Measurements from ENCODE around the gene CACNA1F.

CACNA1F gene

DNA sequence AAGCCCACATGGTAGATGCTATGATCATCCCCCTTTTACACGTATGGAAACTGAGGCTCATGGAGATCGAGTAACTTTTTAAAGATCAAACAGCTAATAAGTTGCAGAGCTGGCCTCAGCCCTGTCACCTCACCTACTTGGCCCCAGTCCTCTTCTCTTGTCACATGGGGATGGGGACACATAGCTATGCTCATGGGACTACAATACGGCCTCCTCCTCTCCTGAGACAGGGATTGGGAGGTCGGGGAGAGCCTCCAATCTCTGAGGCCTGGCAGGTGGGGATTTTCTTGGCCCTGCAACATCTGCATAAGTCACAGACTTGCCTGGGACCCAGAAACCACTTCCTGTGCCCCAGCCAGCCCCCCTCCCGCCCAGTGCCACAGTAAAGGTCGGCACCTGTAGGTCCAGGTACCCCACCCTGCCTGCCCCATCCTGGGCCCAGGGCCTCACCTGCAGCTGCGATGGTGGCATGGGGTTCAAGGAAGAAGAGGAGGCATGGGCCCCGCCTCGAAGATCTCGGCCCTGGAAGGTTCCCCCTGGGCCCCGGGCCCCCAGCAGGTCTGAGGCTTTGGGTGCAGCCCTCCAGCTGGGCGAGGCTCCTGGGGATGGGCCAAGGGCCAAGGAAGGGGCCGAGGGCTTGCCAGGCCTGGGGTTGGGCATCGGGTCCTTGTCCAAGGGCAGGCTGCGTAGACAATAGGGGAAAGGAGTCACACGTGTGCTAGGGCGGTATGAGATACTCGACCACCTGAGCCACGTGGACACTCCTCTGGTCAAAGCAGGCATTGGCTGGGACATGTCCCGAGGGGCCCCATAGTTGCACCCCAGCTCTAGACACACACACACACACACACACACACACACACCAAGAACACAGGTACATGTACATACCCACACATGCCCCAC is 25.0 kb upstream of the CACNA1F start:
- no peak for DNase-seq (ENCODE audit: low spot score)

DNA sequence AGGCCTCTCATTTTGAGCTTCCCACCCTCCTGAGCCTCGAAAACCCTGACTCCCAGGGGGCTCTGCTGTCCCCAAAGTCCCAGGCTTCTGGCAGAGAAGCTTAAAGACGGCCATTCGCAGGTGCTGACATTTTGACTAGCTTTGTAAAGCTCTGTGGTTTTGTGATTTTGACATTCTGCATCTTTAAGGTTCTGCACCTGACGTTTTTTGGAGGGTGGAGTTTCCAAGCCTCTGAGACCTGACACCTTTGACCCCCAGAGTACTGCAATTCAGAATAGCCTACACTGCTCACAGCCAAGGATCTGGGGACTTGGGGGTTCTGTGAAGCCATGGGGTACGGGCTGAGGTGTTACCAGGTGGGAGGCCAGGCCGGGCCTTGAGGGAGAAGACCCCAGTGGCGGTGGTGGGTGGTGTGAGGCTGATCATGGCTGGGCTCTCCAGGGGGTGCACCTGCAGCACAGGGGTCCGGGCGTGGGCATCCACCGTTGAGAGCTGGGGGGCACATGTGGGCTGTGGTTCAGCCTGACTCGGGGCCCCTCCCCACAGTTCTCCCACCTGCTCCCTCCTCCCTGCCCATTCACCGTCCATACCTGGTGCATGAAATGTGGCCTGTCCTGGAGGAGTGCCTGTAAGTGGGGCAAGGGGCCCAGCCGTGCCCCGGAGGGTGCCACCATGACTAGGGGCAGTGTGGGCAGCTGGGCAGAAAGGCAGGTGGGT is 24.1 kb upstream of the CACNA1F start:
- no peak for DNase-seq (ENCODE audit: low spot score)

DNA sequence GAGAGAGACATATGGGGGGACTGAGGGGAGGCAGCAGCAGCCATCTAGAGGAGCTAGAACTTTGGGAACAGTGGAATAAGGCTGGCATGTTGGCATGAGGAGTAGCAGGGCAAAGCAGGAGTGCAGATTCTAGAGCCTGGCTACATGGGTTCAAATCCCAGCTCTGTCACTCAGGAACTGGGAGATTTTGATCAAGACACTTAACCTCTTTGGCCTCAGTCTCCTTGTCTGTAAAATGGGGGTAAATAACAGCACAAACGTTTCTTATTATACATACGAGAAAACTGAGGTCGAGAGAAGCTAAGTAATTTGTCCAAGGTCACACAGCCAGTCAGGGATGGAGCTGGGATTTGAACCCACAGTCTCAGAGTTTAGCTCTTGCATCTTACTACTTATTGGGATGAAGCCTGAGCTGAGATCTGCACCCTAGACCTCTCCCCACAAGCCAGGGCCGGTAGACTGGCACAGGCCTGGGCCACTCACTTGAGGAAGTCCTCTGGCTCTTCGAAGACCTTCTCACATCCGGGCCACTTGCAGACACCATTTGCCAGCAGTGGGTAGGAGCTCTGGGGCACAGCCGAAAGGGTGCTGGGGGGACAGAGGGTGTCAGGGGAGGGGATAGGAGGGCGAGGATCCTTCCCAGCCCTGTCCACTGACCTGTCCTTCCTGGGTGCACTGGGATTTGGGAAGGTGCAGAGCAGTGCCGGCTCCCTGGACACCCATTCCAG is 23.3 kb upstream of the CACNA1F start:
- DNase-seq (ENCODE audit: low spot score), result no peak

DNA sequence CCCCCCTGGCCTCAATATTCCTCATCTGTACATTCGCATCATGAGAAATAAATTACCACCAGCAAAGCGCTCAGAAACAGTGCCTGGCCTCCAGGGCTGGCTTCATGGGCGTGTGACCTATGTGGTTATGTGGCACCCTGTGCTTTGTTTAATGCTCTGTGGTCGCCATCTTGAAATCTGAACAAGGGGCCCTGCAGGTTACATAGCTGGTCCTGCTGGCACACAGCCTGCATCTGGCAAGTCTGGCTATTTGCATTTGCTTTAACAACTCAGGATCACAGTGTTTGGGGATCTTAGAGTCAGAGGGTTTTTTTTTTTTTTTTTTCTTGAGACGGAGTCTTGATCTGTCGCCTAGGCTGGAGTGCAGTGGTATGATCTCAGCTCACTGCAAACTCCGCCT is 21.5 kb upstream of the CACNA1F start:
- DNase-seq (ENCODE audit: low spot score), result no peak

DNA sequence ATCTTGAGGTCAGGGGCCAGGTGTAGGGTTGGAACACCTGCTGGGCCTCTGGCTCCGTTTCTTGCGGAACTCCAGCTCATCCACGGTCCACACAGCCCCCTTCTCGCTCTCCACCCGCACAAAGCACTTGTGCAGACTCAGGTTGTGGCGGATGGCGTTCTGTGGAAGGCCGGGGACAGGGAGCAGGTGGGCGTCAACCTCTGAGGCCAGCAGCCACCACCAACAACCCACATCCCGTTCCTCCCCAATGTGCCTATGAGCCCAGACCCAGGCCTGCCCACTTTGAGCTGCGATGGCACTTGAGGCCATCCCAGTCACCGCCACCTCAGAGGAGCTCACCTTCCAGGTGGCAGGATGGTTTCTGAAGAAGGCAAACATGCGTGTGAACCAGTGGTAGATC is 18.2 kb upstream of the CACNA1F start:
- DNase-seq (ENCODE audit: low spot score), result no peak

DNA sequence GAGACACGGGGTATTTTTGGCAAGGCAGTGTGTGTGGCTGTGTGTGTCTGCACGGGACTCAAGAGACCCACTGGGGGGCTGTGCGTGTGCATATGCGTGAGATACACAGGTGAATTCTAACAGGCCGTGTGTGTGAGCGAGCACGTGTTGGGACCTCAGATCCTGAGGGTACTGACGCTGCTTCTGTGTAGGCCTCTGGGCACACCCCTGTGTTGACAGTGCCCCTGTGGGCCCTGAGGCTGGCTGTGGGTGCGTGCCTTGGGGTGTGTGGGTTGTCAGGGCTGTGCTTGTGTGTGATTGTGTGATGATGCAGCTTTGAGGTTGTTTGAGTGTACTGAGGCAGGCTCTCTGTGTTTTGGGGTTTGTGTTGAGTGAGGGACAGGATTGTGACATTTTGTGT is 17.4 kb upstream of the CACNA1F start:
- no peak for DNase-seq (ENCODE audit: low spot score)

DNA sequence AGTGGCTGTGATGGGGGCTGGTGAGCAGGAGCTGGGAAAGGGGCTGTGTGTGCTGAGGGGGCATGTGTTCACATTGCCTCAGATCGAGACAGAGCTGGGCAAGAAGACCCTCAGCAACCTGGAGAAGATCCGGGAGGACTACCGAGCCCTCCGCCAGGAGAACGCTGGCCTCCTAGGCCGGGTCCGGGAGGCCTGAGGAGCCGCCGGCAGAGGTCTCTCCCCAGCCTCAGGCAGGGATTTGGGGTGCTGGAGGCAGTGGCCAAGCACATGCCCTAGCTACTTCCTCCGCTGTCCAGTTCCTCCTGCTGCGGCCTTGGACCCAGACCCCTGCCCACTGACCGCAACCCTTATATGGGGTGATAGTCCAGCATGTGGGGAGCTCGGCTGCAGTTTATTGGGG is 16.9 kb upstream of the CACNA1F start:
- DNase-seq (ENCODE audit: low spot score), result no peak

DNA sequence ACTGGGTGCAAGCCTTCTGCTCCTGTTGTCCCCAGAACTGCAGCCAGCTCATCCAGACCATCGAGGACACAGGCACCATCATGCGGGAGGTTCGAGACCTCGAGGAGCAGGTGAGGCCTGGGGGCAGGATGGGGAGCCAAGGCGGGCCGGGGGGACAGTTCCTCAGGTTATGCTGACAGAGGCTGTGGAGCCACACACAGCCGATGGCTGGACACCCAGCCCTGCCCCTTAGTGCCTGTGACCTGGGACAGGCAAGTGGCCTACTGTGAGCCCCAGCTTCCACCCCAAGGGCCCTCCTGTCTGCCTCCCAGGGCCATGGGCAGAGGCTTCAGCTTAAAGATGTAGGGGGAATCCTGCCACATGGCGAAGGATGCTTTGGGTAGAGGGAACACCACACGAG is 16.5 kb upstream of the CACNA1F start:
- DNase-seq (ENCODE audit: low spot score), result no peak

DNA sequence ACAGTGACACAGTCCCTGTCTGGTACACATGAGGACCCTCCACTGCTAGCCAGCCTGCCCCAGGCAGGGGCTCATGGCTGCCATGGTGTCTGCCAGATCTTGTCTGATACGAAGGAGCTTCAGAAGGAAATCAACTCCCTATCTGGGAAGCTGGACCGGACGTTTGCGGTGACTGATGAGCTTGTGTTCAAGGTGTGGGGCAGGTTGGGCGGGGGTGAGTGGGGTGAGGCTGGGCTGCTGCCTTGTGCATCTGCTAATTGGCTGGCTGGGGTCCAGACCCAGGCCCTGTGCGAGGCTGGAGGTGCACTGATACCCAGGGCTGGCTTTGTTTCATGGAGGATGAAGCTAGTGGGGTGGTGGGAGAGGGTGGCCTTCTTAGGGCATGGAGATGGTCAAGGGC is 15.9 kb upstream of the CACNA1F start:
- DNase-seq (ENCODE audit: low spot score), result no peak

DNA sequence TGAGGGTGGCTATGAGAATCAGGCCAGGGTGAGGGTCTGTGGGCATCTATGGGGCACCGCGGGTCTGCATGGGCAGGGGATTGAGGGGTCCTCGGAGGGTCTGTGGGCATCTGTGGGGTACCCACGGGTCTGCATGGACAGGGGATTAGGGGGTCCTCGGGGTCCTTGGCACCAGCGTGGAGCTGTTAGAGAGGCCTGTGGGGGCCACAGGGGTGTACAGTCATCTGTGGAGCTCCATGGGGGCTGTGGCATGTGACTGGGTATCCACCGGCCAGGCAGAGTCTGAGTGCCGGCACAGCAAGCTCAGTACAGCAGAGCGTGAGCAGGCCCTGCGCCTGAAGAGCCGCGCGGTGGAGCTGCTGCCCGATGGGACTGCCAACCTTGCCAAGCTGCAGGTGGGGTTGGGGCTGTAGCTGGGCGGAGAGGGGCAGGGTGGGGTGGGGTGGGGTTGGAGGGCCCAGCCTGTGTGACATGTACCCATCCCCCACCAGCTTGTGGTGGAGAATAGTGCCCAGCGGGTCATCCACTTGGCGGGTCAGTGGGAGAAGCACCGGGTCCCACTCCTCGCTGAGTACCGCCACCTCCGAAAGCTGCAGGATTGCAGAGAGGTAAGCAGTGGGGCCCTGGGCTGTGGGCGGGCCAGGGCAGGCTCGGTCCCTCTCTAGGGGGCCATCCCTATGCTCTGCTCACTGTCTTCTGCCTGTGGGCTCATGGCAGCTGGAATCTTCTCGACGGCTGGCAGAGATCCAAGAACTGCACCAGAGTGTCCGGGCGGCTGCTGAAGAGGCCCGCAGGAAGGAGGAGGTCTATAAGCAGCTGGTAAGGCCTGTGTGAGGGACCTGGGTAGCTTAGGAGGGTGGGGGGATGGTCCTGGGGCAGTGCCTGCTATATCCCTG is 15.0 kb upstream of the CACNA1F start:
- no peak for DNase-seq (ENCODE audit: low spot score)

DNA sequence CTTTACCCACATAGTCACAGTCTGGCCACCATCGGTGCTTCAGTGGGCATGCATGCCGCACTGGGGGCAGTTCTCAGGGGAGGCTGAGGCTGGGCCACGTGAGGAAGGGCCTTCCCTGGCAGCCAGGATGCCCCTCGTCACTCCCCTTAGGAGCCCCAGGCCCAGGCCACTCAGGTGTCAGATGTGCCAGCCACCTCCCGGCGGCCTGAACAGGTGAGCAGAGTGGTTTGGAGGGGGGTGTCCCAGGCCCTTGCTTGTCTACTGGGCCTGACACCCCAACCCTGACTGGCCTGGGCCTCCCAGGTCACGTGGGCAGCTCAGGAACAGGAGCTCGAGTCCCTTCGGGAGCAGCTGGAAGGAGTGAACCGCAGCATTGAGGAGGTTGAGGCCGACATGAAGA is 14.2 kb upstream of the CACNA1F start:
- DNase-seq (ENCODE audit: low spot score), result no peak

DNA sequence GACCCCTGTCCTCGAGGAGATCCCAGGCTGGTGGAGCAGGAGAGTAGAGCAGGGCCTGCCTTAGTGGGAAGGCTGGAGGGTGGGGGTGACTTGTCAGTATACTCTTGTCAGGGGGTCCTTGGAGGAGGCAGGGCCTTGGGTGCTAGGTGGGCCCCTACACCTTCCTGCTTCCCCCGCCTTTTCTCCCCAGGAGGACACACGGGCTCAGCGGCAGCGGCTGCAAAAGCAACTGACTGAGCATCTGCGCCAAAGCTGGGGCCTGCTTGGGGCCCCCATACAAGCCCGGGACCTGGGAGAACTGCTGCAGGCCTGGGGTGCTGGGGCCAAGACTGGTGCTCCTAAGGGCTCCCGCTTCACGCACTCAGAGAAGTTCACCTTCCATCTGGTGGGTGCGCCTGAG is 13.4 kb upstream of the CACNA1F start:
- DNase-seq (ENCODE audit: low spot score), result no peak

DNA sequence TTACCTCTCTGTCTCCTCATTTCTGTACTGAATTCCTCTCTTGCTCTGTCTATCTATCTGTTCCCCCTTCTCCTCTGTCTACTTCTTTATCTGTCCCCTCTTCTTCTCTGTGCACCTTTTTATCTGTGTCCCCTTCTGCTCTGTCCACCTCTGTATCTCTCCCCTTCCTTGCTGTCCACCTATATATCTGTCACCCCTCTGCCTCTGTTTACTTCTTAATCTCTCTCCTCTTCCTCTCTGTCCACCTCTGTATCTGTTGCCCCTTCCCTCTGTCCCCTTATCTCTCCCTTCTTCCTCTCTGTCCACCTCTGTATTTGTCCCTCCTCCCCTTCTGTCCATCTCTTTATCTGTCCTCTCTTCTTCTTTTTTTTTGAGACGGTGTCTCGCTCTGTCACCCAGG is 11.1 kb upstream of the CACNA1F start:
- DNase-seq (ENCODE audit: low spot score), result no peak

DNA sequence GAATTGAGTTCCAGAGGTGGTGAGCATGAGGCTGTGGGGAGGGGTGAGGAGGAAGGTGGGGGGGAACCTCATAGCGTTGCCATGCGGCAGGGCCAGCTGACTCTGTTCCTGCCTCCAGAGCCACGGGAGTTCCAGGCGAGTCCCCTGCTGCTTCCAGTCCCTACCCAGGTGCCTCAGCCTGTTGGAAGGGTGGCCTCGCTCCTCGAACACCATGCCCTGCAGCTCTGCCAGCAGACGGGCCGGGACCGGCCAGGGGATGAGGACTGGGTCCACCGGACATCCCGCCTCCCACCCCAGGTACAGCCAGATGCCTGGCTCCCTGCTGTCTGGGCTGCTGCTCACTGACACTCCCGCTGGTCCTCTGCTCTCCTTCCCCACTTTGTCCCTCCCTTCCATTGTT is 10.0 kb upstream of the CACNA1F start:
- DNase-seq (ENCODE audit: low spot score), result no peak

DNA sequence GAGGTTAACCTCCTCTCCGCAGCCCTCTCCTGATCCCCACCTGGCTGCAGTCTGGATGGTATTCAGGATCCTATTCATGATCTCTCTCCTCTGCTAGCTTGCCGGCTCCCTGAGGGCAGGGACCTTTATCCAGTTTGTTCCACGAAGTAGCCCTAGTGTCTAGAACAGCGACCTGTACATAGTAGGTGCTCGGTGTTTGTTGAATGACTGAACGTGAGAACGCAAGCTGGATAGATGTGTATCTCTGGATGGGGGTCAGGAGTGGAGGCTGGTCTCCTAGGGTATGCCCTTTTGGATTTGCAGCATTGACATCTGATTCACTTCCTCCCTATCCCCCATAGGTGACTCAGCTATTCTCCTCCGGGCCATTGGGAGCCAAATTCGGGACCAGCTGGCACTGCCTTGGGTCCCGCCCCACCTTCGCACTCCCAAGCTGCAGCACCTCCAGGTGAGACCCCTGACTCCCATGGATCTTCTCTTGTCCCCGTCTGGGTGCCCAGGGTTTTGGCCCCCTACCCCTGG is 9.5 kb upstream of the CACNA1F start:
- DNase-seq (ENCODE audit: low spot score), result no peak

DNA sequence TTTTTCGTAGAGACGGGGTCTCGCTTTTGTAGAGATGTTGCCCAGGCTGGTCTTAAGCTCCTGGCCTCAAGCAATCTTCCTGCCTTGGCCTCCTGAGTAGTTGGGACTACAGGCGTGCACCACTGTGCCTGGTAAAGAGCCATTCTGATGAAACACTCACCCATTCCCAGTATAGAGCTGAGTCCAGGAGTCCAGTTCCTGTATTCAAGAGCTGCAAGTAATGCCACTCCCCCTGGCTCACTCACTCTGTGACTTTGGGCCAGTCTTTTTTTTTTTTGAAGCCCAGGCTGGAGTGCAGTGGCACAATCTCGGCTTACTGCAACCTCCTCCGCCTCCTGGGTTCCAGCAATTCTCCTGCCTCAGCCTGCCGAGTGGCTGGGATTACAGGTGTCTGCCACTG is 5.6 kb upstream of the CACNA1F start:
- DNase-seq (ENCODE audit: low spot score), result no peak

DNA sequence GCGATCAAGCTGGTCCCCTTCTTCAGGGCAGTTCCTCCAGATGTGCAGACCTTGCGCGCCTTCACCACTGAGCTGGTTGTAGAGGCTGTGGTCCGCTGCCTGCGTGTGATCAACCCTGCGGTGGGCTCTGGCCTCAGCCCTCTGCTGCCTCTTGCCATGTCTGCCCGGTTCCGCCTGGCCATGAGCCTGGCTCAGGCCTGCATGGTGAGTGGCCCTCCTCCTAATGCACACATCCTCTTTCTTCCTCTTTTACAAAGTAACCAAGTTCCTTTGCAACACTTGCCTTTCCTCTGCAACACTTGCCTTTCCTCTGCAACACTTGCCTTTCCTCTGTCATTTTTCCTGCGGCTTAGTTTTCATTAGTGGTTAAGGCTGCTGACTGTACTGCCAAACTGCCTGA is 3.9 kb upstream of the CACNA1F start:
- DNase-seq (ENCODE audit: low spot score), result no peak

DNA sequence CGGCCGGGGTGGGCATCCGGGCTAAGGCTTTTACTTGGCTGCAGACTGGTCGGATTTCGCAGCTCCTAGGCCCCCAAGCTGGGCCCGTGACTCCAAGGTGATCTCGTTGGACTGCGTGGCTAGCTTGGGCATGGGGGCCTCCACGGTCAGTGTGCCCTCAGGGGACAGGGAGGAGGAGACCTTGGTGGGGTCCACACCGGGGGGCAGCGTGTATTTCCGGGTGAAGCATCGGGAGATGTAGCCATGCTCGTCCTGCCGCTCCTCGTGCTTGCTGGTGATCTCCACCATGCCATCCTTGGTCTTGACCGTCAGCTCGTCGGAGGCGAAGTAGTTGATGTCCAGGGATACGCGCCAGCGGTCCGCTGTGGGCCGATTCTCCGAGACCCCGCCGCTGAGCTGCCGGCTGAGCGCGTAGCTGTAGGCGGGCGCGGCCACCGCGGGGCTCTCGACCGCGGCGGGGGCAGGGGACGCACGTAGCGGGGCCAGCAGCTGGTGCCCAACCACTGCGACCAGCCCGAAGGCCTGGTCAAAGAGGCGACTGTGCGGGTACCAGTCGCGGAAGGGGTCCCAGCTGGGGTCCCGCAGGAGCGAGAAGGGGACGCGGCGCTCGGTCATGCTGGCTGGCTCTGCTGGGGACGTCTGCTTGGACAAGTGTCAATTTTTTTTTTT is 881 bp upstream of the CACNA1F start:
- no peak for DNase-seq (ENCODE audit: low spot score)

DNA sequence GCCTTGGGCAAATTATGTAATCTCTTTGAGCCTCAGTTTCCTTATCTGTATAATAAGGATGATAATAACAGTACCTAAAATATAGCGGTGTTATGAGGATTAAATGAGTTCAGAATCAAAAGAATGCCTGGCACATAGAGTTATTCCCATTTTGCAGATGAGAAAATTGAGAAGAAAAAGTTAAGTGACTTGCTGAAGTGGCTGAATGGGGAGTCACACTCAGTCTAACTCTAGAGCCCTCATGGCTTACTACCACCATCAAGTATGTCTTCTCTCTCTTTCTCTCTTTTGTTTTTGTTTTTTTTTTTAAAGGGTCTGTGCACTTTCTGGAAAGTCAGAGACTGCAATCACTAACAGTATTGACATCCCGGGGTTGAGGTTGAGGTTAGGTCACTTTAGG is 615 bp downstream of the CACNA1F start:
- no peak for DNase-seq (ENCODE audit: low spot score)

DNA sequence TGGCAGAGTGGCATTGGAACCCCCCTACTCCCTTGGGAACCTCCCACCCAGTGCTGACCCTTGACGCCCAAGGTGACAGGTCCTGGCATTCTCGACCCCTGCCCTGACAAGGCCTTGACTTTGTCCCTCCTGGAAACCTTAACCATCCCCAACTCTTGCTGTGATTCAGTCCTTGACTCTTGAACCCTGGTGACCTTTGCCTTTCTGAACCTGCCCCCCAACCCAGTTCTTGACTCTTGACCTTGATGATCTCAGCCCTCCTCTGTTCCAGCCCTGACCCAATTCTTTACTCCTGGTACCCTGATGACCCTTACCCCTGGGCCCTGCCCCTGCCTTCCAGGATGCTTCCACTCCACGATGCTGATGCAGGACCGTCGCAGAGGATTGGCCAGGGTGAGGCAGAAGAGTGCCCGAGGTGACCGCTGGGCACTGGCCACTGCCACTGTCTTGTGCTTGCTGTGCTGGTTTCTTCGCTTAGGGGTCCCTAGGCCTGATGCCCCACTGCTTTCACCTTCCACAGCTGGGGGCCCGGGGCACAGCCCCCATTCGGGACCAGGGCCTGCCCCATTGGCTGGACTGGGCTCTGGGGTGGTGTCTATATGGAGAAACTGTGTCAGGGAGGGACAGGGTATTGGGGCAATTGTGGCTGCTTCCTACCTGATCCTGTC is 1.7 kb downstream of the CACNA1F start:
- DNase-seq (ENCODE audit: low spot score), result no peak
